DMS 273 (cell line): ENCODE results near the gene NOD2.
A peak's percentile ranks its signal among the peaks of the same experiment; 100 is the strongest.

ENCODE experiments used
- DNase-seq: peaks from one replicate; lab custom pipeline; 2025; ENCODE audit not compliant: unreplicated experiment; lab: John Stamatoyannopoulos, UW

Gene NOD2

DNA sequence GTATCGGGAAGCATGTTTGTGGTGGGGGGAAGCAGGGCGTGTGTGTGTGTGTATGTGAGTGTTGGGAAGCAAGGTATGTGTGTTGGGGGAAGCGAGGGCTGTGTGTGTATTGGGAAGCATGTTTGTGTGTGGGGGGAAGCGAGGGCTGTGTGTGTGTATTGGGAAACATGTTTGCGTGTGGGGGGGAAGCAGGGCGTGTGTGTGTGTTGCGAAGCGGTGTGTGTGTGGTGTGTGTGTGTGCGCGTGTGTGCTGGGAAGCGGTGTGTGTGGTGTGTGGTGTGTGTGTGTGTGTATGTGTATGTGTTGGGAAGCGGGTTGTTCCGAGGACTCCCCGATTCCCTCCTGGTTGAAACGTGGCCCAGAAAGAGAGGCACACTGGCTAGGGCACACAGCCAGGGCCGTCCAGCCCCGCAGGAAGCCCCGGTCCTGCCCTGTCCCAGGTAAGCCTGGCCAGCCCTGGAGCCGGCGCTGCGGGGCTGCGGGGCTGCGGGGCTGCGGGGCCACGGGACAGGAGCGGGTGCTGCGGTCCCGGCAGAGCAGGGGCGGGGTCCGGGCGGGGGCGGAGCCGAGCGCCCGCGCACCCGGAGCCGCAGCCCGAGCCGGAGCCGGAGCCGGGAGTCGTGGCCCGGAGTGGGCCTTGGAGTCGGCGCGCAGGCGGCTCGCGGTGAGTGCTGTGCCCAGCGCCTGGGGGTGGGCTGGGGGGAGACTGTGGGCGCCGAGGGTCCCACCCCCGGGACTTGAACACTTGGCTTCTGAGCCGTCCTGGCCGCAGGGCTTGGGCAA is at the start of gene NOD2:
Gene NOD2, plus strand, starts transcription at position 608 of the 783 bp plus-strand sequence. CDS start 5,890 bp downstream, outside the sequence.
- peak; percentile 78 for DNase-seq

DNA sequence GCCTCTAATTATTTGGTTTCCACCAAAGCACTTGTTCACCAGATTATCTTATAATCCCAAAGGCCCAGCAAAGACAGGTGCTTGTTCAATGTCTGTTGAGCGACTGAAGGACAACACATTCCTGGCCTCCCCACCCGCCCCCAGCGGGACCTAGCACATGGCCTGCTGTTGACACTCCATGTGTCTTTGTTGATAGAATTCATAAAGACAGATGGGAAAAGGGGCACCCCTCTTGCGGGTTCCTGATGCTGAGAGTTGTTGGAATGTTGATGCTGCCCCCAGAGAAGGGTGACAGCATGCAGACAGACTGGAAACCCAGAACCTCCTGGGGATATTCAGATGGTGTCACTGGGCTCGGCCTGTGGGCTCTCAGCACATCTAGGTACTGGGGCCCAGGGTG is 49.2 kb upstream of the NOD2 start:
- no peak for DNase-seq

DNA sequence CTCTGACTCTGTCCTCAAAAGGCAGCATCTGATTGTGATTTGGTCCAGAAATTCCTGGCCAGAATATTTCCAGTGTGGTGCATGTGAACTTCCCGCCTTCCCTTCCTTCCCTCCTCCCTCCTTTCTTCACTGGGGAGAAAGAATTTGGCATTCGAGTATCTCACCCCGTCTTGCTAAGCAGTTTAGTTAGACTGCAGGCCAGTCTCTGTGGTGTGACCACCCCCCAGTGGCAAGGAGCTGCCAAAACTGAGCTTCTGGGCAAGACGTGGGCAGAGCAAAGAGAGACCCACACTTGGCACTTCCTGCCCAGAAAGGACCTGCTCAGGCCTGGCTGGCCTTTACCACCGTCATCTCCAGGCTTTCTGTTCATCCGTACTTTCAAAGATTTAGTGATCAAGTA is 48.7 kb upstream of the NOD2 start:
- peak; percentile 71 for DNase-seq

DNA sequence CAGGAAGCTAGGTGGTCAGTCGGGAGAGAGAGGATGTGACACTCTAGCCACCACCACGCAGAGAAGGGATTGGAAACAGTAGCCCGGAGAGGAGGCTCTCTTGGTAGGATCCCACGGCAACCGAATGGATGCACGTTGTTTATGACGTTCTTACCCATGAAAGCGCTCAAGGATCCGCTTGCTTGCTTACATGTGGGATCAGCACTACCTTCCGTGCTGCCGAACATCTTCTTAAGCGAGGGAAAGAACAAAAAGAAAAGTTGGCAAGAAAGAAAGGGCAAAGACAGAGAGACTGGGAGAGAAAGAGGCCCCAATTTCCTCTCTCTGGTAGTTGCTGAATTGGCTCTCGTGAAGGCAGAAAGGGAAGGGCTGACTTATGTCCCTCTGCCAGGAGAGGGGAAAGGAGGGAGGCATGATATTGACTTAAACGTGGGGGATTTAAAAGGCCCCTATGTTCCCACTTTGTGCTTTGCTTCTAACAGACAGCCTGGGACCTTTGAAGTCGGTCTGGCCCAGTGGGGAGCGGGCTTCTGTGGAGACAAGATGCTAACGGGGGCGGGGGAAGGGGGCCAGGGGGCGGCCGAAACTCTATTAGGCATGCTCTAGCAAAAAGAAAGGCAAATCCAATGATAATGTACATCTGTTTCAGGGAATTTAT is 47.7 kb upstream of the NOD2 start:
- peak; percentile 16 for DNase-seq

DNA sequence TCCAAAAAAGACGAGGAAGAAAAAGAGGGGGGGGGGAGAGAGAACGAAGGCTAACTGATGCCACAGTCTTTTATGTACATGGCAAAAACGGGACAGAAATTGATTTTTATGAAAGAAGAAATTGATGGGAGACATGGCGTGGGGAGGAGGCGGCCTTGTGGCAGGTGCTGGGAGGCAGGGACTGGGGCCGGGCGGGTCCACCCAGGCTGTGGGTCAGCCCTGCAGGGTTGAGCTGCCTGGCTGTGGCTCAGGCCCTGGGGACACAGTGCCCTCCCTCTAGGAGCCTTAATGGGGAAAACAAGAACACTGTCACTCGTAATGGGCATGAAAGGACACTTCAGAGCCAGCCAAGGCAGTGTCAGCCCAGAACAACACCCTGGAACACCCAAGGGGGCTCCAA is 47.1 kb upstream of the NOD2 start:
- no peak for DNase-seq

DNA sequence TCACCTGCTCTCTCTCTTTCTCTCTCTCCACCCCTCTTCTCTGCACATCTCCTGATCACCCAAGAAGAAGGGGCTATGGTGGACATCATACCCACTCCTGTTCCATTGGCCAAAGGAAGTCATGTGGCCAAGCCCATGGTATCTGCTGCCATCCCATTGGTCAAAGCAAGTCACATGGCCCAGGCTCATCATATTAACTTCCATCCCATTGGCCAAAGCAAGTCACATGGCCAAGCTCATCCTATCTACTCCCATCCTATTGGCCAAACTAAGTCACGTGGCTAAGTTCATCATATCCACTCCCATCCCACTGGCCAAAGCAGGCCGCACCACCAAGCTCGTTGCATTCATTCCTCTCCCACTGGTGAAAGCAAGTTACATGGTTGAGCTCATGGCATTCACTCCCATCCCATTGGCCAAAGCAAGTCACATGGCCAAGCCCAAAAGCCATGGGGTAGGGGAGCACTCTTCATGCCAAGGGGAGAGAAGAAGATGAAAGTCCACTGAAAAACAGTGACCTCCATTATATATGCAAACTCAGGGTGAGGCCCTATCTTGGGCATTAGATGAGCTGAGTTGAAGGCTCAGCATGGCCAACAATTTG is 41.5 kb upstream of the NOD2 start:
- DNase-seq: peak; percentile 12

DNA sequence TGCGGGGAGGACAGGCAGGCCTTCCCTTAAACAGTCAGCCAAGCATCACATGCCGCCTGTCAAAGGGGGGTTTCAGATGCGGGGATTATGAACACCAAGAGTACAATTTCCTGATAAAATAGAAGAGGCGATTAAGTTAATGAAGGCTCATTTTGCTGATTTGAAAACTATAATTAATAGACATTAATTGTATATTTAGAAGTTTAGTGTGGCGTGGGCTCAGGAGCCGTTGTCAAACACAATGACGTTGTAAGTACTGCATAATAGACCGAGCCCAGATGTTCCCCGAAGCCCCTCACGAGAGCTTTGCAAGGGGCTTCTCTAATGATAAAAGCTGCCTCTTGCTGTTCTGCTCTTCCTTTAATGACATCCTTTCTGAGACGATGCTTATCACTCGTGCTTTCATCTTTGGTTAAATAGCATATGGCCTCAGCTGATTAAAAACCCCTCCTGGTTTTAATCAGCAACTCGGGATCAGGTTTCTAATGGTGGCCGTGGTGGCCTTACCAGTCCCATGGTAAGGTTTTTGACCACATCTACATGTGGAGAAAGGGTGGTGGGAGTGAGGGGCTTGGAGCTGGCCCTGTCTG is 40.5 kb upstream of the NOD2 start:
- DNase-seq: peak; percentile 52

DNA sequence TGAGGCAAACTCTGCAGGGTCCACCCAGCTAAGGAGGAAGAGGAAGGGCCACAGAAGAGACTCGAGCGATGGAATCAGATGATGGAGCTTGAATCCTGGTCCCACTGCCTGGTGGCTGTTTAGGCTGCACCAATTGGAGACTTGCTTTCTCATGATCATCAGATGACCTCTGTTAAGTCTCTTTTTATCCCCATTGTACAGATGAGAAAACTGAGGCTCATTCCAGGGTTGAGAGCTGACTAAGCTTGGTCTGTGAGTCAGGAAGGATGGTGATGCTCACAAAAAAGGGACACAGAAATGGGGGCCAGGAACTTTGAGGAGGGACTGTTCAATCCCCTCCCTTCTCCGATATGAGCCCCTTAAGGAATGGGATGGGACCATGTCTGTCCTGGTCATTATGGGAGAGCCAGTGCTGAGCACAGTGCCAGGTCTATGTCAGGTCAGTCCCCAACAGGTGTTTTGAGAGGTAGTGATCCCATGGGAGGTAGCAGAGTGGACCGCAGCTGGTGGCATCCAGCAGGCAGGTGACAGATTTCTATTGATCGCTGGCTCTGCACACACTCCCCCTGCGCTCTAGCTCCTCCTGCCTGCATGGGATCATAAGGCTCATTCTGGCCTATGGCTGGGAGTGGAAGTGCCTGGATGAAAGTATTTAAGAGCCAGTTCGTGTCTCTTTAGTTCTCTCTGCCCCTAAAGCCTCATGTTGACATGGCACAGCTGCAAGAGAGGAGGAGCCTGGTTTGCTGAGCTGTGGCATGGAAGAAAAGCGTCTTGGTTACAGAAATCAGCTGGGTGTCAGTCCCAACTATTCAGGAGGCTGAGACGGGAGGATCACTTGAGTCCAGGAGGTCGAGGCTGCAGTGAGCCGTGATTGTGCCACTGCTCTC is 39.5 kb upstream of the NOD2 start:
- DNase-seq: peak; percentile 23

DNA sequence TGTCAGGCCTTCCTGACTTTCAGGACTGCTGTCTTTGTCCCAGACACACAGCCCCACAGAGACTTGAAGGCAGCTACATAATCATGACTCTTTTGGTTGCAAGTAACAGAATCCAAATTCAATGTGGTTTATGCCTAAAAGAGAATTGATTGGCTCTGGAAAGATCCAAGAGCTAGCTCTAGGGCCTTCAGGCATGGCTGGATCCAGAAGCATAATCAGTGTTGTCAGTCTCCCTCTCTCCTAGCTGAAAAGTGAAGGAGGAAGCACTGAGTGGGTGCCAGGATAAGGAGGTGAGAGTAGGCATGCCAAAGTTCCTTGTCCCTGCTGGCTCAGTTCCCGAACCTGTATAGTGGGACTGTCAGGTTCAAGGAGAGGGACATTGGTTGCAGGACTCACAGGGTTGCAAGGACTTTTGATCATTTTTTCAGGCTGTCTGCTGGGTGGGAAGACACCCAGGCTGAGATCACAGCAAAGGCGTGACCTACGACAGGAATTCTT is 37.8 kb upstream of the NOD2 start:
- no peak for DNase-seq

DNA sequence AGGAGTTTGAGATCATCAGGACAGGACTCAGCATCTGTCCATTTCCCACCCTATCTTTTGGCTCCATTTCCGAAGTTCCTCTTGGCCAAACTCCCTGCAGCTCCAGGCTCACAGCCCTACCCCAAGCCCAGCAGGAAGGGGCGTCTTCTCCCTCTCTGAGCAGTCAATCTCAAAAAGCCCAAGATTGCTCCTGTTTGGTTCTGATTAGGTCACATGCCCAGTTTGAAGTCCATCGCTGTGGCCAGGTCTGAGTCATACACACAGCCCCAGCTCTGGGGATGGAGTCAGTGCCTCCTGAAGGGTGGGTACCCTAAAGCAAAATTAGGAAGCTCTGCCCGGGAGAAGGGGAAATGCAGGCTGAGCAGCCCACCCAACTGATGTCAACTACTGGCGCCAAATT is 36.2 kb upstream of the NOD2 start:
- DNase-seq: no peak

DNA sequence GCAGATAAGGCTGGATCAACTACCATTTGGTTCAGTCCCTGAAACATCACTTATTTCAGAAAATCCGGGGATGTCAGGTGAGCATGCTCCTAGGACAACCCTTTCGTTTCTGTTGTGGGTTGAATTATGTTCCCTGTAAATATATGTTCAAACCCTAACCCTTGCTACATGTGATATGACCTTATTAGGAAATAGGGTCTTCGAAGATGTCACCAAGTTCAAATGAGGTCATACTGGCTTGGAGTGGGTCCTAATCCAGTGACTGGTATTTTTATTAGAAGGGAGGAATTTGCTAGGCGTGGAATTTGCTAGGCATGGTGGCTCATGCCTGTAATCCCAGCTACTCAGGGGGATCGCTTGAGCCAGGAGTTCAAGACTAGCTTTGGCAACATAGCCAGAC is 33.6 kb upstream of the NOD2 start:
- DNase-seq: no peak

DNA sequence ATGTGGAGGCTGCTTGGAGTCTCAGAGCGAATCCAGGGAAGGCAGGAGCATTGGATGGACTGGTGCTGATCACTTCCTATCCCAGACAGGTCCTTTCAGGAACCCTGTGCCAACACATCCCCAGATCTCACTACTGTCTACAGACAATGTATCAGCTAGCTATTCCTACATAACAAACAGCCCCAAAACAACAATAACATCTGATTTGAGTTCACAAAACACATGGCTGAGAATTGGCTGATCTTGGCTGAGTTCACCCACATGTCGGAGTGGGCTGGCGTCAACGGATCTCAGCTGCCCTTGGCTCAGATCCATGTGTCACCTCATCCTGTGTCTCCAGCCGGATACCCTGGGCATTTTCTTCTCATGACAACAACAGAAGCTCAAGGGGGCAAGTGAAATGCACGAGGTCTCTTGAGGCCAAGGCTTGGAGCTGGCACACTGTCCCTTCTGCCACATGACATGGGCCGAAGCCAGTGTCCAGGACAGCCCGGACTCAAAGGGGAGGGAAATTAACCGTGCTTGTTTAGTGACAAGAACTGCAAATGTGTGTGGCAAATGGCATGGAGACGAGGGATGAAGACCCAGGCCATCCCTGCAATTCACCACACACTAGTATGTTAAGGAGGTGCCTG is 31.0 kb upstream of the NOD2 start:
- DNase-seq: no peak

DNA sequence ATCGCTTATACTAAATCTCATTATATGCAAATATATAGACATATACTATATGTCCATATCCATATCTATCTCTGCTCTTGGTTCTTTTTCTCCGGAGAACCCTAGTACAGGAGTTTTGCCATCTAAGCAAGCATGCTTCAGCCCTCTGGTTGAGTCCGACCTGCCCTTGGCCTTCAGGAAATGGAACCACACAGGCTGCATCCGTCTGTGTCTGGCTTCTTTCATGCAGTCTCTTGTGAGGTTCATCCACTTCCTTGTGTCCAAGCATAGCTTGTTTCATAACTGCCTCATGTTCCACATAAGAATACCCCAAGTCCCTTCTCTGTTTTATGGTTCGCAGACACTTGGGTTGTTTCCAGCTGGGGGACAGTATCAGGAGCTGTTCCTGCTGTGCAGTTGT is 29.1 kb upstream of the NOD2 start:
- no peak for DNase-seq

DNA sequence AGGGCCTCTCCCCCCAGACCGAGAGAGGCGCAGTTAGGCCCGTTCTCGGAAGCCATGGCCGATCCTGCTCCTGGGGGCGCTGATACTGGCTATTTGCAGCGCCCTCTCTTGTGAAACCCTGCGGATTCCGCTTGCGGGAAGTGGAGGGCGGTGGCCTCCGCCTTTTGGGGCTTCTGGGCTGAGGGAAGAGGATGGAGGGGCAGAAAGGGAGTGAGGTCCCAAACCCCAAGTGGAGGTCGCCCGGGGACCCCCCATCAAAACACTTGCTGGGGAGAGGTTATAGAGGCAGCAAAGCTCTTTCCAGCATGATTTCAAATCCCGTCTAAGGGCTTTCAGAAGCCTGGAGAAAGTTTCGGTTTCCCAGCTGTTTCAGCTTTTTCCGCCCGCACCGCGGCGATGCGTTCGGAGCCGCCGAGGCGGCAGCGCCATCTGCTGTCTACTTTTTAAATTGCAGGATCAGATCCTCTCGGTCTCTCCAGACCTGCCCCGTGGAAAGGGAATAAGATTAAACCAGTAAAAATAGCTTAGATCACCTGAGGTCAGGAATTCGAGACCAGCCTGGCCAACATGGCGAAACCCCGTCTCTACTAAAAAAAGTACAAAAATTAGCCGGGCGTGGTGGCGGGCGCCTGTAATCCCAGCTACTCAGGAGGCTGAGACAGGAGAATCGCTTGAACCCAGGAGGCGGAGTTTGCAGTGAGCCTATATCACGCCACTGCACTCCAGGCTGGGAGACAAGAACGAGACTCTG is 28.1 kb upstream of the NOD2 start:
- DNase-seq: peak; percentile 92

DNA sequence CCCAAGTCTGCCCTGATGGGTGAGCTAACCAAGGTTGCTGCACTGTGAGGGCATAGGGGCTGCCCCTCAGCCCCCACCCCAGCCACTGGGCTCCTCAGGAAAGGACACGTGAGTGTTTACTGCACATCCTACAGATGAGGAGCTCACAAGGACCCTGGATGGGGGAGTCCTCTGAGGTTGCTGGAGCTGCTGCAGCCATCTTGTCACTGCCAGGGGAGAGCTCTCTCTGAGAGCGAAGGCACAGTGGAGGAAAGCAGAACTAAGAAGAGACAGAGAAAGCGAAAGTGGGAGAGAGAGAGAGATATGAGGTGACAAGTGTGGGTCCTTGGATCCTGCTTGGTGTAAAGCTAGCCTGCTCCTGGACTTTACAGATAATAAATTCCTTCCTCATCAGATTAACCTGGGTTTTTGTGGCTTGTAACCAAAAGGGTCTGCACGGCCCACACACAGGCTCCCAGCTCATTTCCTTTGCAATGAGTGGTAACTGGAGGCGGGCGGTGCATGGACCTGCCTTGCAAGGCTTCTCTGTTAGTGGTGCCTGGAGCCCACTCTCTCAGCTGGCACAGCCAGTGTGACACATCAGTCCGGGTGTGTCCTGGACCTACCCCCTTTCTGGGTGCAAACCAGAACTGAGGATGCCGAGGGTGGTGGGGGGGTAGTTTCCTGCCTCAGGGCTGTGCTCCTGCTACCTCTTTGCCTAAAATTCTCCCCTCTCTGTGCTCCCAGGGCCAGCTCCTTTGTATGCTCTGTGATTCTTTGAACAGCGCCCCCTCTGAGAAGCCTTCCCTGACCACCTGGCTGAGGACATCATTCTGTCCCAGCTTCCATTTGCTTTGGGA is 26.5 kb upstream of the NOD2 start:
- DNase-seq: no peak

DNA sequence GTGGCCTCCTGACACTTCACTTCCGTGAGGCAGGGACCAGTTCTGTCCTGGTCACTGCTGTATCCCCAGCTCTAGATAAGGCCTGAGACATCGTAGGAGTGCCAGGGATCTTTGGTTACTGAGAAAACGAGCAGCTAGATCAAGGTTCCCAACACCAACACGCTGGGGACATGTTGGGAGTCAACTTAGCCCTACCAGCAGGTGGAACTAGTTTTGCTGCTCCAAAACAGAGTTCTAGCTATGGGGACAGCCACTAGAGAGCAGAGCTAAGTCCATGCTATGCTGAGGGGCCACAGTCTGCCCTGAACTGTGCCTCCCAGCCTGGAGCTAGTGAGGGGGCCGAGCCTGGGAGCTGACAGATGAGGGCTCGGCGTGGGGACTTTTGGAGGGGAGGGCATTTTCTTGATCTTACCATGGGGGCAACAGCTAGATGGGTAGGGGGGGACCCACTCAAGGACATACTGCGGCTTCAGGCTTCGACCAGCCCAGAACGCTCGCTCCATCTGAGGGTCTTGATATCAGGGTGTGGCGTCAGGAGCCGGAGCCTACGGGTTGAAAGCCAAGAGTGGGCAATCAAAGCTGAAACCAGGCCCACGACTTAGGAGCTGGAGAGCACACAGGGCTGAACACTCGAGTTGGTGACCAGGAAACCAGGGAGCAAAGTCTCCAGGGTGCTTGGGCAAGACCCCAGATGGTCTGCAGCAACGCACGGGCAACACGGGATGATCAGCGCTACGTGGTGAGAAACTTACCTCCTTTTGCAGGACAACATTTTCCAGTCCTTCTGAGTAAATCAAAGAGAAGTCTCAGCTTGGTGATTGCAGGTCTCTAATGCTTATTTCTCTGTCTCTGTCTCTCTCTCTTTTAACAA is 25.7 kb upstream of the NOD2 start:
- peak; percentile 18 for DNase-seq

DNA sequence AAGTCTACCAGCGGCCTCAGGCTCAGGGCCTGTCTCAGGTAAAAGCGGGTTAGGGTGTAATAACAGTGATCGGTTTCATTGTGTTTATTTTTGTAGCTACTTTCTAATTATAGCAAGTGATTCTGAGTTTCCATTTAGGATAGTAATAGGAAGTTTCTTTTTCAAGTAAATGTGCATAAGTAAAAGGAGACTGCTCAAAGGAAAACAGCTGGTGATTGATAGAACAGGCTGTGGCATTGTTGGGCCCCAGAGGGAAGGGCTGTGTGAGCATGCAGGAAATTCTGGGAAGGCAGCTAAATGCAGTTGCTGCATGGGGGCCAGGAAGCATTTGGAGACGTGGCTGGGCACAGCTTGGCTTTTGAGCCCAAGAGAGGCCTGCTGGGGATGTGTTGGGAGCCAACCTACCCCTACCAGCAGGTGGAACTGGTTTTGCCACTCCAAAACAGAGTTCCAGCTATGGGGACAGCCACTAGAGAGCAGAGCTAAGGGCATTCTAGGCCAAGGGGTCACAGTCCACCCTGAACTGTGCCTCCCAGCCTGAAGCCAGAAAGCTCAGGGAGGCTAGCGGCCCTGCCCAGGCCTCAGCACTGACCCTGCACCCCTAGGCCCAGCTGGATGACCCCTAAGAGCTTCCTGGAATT is 24.9 kb upstream of the NOD2 start:
- peak; percentile 23 for DNase-seq
